Stimulated activated CD4-positive, alpha-beta T cell treated with anti-CD3 and anti-CD28 coated beads, Interleukin-4, amount 100 ng/mL, for 4 hours (primary cell): ENCODE results near the gene SEPTIN2.
A peak's percentile ranks its signal among the peaks of the same experiment; 100 is the strongest.
"Not testable (repeated sequence)": the region's sequence is repeated elsewhere in the genome, so short reads cannot be mapped to it uniquely, and the experiment has no call there.

Source experiments
- DNase-seq, 2 experiments: peaks; one replicate each; pipeline ENCODE4 v3.0.0-alpha.2; 2020

SEPTIN2 gene

DNA sequence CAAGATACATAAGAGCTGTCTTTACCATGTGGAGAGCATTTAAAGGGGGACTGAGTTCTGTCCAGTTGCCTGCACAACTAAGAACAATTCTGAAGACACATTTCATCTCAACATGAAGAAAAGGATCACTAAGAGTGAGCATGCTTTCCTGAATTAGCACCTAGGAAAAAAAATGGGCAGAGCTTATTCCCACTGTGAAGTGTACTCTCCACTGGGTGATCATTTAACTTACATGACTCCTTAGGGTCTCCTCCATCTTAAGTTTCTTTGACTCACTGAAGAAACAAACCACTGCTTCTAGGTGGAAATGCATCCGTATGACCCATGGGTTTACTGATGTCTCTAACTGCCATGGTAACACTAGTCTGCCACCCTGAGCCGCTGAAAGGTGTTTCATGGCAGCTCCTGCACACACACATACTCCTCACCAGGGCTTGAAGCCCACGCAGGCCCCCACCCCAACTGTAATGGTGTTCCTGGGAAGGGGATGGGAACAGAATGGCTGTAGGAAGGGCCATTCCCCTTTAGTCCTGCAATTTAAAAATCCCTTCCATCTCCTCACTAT lies 27.3 kb upstream of the SEPTIN2 start:
- no peak for DNase-seq

DNA sequence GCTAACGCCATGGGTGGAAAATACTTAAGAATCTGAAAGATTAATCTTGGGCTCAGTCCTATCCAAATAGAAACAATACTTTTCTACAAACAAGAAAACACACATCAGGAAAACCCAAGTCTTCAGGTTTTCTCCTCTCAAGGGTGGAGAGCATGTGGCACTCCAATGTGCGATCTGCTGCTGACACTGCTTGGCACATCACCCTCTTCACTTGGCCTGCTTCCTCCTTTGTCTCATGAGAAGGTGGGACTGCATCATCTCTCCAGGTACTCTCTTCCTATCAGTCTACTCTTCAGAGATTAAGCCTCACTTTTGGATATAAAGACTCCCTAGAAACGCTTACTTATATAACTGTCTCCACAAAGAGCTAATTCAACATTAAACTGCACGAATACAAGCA lies 26.7 kb upstream of the SEPTIN2 start:
- DNase-seq: no peak

GRCh38 chr2:241289597-241289996 lies 26.1 kb upstream of the SEPTIN2 start:
- no peak for DNase-seq

- DNase-seq: no peak
Observed at GRCh38 chr2:241291153-241291552, 24.6 kb upstream of the SEPTIN2 start.

- DNase-seq: no peak
Observed at GRCh38 chr2:241291977-241292376, 23.7 kb upstream of the SEPTIN2 start.

- not testable (repeated sequence) for DNase-seq
Observed at GRCh38 chr2:241293378-241293797, 22.3 kb upstream of the SEPTIN2 start.

GRCh38 chr2:241295326-241296095 lies 20.2 kb upstream of the SEPTIN2 start:
- no peak for DNase-seq

- DNase-seq: no peak
Observed at GRCh38 chr2:241296767-241297166, 19.0 kb upstream of the SEPTIN2 start.

- peak in 1 of 2 experiments; percentile 13 for DNase-seq
Observed at GRCh38 chr2:241298673-241299072, 17.1 kb upstream of the SEPTIN2 start.

DNA sequence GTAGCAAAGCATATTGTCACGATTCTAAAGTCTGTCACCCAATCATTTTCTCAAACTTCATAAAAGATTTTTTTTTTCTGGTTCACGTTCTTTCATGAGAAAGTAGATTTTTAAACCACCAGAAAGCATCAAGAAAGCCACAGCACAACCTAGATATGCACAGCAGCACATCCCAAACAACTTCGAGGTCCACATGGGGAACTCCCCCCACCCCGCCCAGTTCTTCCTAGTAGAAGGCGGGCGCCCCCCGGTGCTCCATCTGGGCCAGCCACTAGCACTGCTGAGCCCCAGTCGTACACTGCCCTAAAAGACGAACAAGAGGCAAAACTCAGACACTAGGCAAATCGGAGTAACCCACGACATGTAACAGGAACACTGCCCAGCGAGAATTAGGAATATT lies 15.7 kb upstream of the SEPTIN2 start:
- peak; percentile 13 to 16 for DNase-seq

DNA sequence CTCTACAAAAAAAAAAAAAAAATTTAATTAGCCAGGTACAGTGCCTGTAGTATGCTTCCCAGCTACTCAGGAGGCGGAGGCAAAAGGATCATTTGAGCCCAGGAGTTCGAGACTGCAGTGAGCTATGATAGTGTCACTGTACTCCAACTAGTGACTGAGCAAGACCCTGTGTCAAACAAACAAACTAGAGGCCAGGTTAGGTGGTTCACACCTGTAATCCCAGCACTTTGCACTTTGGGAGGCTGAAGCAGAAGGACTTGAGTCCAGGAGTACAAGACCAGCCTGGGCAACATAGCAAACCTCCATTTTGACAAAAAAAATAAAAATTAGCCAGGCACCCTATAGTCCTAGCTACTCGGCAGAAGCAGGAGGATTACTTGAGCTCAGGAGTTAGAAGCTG lies 13.6 kb upstream of the SEPTIN2 start:
- no peak for DNase-seq

DNA sequence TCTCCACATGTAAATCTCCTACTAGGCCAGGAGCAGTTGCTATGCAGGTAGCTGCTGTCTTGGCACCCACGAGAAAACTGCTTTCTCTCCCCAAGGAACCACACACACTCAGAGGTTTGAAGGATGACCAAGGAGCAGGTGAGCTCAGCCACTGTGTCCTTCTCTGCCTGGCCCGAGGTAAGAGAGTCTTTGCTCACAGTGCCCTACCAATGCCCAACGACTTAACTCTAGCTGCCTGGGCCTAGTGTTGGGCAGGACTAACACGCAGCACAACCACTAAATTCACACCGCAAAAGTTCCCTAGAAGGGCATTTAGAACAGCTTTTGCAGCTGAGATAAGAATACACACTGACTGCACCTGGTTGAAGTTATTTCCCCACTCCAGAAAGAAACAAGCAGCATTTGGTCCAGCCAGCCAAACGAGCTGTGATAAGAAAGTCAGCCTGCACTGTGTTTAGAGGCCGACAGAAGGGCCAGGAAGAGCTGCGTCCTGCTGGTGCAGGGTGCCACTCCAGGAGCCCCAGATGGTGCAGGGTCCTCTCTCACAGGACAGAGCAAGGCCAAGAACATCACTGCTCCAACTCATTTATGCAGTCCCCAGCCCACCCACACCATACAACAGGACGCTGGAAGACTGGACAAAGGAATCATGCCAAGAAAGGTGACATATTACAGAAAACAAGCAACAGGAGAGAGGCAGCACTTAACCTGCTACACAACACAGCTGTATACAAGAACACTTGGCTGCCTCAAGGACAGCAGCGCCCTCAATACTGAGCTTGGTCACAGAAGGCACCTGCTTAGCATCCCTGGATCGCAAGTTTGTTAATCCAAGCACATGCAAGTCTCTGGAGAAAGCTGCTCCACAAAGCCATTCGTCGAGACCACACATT lies 12.7 kb upstream of the SEPTIN2 start:
- DNase-seq: no peak

GRCh38 chr2:241304039-241304670 lies 11.6 kb upstream of the SEPTIN2 start:
- no peak for DNase-seq

- no peak for DNase-seq
Observed at GRCh38 chr2:241307055-241307454, 8.7 kb upstream of the SEPTIN2 start.

GRCh38 chr2:241308267-241308666 lies 7.5 kb upstream of the SEPTIN2 start:
- no peak for DNase-seq

- no peak for DNase-seq
Observed at GRCh38 chr2:241308832-241309500, 6.8 kb upstream of the SEPTIN2 start.

DNA sequence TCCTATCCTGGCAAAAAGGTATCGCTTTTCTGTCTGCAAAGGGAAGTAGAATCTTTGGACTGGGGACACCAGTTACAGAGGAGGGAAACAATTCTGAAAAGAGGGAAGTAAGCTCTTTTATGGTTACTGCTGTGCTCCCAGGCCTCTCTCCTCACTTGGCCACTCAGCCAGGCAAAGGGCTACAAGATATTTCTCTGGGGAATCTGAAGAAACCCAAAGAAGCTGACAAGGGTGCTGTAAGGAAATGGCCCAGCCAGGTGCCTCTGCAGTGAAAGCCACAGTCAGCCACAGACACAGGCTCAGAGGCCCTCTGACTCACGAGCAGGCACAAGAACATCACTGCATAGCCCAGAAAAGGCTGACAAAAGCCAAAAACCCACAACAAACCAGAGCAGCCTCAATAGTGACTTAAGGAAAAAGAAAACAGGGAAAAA lies 6.0 kb upstream of the SEPTIN2 start:
- peak; percentile 49 to 71 for DNase-seq

GRCh38 chr2:241310917-241311566 lies 4.7 kb upstream of the SEPTIN2 start:
- DNase-seq: no peak

GRCh38 chr2:241312082-241312481 lies 3.6 kb upstream of the SEPTIN2 start:
- no peak for DNase-seq

DNA sequence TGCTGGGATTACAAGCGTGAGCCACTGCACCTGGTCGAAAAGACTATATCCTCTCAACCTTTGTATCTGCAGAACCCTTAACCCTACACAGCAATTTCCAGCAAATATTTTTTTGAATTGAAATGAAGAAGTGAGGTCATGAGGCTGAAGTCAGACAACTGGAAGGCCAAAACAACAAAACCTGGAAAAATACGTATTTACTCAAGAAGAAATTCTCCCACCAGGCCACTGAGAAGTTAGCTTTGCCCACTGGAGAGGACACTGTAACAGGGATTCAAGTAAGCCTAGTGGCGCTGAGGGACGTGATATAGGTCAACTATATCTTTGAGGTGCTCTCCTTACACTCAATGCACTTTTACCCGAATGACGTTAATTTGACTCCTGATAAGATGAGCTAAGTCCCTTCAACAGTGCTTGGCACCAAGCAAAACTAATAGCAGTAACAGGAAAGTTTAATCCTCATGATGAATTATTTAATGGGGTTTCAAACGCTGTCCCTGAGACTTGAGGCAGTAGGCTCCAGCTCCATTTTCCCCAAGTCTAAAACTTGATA lies 2.1 kb upstream of the SEPTIN2 start:
- no peak for DNase-seq

DNA sequence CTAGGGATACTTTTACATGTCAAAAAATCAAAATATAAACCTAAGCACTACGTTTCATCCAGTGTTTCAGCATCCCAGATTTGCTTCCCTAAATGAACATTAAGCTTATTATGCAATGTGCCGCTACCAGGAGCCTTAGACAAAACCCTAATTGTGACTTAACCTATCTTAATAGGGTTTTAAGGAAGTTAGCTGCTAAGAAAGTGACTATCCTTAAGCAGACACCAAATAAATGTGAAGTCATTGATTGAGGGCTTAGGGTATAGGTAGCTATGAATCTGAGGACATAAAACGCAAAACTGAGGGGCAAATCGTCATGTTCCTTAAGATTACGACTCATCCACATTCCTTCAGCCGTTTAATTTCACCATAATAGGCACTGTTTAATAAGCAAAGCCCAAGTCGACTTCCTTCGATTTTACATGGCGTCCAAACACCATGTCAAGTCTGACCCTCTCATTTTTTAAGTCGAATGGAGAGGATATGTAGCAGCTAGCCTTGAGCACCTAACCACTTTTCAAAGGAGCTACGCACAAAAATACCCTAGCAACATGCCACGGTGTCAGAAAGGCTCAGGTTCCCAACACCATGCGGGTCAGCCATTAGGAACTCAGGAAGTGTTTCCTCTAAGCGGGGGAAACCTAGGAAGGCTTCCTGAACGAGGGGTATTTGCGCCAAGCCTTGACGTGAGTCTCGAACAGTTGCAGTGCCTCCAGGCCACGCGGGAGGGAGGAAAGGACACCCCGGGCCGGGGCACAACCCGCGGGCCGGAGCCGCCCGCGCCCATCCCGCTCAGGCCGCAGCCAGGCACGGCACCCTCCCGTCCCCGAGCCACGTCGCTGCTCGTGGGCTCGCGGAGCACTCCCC lies 1.3 kb upstream of the SEPTIN2 start:
- no peak for DNase-seq
